ENCODE data around the gene BAHCC1.

DNA sequence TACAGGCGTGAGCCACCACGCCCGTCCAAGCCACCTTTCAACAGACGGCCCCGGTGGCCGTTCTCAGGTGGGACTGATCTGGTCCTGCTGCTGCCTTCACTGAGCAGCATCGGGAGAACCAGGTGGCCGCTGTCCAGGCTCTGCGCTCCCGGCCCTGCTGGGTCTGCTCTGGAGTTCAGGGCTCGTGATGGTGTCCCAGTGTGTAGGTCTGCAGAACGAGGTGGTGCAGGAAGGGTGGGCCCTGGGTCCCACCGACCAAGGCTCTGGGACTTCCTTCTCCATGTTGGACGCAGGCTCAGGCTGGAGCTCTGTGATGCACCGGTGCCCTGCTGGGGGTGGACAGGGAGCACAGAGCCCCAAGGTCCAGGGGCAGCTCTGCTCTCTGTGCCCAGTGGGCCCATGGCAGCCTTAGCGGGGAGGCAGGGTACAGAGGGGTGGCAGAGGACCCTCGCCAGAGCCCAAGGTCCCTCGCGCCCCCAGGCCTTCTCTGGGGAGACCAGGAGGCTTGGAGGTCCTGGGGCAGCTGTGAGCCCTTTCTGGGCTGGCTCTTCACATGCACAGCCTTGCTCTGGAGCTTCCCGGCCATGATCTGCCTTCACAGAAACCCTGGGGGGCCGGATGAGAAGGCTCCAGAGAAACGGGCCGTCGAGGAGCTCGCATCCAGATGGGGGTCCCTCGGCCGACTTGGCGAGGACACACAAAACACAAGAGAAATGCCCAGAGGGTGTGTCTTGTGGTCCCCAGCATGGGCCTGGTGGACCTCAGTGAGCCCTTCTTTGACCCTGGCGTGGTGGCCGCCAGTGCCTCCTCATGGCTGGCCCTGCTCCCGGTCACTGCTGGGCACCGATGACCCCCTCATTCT lies 26.9 kb upstream of the BAHCC1 start:
- no peak for TF ChIP-seq POLR2AphosphoS5 (IDR thresholded peaks at IDR 0.05; ENCODE audit: low read depth, low read length)
- TF ChIP-seq TAF1 (IDR thresholded peaks at IDR 0.05; ENCODE audit: borderline replicate concordance, low read depth, low read length) = no peak
- TF ChIP-seq POLR2A (IDR thresholded peaks at IDR 0.05; ENCODE audit: low read depth, low read length) = no peak

All from GM12892 (cell line).